A549 treated with dexamethasone at 1 μM for 4 hours (cell line): ENCODE data around the gene AIF1L. TPM values are rescaled to one million over a fixed set of nuclear protein-coding genes. Genes with fewer than 3 reads are reported as not detected.

ENCODE experiments used
- total RNA-seq: library from RNA; stranded (reverse); fragments of 200-300 nt; extraction: Qiagen RNA extraction; gene quantifications from 5 replicates; pipeline ENCODE4 v1.2.3, GENCODE V29; 2022

Gene AIF1L
- total RNA-seq = 2.0 to 2.4 TPM (median 2.1 TPM) in 5 replicates

DNA sequence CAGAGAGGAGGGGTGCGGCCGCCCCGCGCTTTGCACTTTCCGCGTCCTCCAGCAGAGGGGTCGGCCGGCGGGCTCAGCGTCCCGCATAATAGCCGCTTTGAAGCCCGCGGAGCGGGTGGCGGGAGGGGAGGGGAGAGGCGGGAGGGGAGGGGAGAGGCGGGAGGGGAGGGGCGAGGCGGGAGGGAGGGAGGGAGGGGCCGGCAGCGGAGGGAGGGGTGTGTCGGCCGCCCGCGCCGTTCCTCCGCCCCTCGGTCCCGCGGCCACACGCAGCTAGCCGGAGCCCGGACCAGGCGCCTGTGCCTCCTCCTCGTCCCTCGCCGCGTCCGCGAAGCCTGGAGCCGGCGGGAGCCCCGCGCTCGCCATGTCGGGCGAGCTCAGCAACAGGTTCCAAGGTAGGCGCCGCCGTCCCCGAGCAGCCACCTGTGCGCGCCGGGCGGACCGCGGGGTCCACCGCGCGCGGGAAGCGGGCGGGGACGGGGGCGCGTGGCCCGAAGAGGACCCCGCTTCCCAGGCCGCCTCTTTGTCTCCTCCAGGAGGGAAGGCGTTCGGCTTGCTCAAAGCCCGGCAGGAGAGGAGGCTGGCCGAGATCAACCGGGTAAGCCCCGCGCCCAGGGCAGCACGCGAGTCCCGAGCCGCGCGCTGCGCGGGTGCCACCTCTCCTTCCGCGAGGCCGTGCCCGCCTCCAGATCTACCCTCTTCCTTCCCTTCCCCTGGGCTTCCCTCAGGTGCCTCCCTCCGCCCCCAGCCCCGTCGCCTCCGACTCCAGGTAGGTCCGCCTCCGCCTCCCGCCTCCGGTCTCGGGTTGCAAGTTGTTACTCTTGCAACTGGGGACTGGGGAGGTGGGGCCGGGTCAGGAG lies at the start of gene AIF1L:
TSS of gene AIF1L (plus strand) at position 263 of the 857 bp plus-strand sequence. CDS start at position 362, 99 bp downstream.

DNA sequence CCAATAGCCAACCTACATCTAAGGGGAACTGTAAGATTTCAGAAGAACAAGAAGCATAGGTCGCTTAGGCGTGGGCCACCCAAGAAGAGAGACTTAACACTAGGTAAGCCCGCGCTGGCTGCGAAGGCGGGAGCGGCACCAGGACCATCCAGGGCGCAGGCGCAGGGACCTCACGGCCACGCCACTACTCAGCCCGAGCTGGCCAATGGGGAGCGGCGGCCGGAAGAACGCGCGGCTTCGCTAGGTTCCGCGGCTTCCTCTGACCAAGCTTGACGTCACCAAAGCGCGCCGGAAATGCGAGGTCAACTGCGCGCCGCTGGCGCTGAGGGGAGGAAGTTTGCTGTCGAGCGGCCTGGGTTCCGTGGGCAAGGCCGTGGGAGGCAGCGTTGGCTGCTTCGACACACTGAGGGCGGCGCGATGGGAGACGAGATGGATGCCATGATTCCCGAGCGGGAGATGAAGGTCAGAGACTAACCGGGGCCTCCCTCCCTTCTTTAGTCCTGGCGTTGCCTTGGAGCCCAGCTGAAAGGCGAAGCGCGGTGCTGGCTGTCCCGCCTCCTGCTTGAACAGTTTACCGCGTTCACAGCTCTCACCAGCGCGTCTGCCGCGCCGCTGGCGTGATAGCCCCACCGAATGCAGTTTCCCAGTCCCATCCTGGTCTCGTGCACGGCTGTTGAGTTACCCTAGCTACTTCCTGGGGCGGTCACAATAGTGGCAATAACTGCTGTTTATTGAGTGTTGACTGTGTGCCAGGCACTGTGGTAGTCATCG lies 29.1 kb downstream of the AIF1L start, which contains the start of gene NUP214:
TSS of gene NUP214 (plus strand) at position 299 of the 771 bp plus-strand sequence. CDS start at position 418, 119 bp downstream.

Other genes with a start within 250 kb of the AIF1L start
- 0.06 TPM in 1 of 5 replicates, not detected in the others for gene QRFP, start 199.7 kb upstream of the AIF1L start, total RNA-seq
- gene FIBCD1, start 157.3 kb upstream of the AIF1L start, total RNA-seq = 11.8 to 23.1 TPM (median 20.8 TPM) in 5 replicates
- 1.2 to 2.2 TPM (median 2.1 TPM) in 5 replicates for gene LAMC3, start 87.4 kb upstream of the AIF1L start, total RNA-seq
- gene NUP214, start 29.1 kb downstream of the AIF1L start, total RNA-seq = 19.4 to 28.6 TPM (median 28.1 TPM) in 5 replicates
- gene FAM78A, start 180.0 kb downstream of the AIF1L start, total RNA-seq = 0.18 to 0.59 TPM (median 0.47 TPM) in 5 replicates
- 0.09 TPM in 1 of 5 replicates, not detected in the others for gene PLPP7, start 193.2 kb downstream of the AIF1L start, total RNA-seq